Testis (tissue), 2 donors: Measurements from ENCODE around the gene TMEM252.

ENCODE experiments used
- POLR2A ChIP-seq: fragments of 450-650 bp; IDR thresholded peaks from one replicate; pipeline ENCODE4 v1.6.1; 2017; ENCODE audit warnings: antibody characterized with exemption, mild to moderate bottlenecking, moderate library complexity
- TF ChIP-seq, protein P1 (sequence below), 3 experiments: fragments of 450-650 bp in 2 of 3; fragments of 200-600 bp in 1 of 3; sonication (generic) in 1 of 3; IDR thresholded peaks; one replicate each; pipeline ENCODE4 v1.5.1; 2016 to 2019; ENCODE audit warnings: antibody characterized with exemption in 3 of 3, mild to moderate bottlenecking in 2 of 3, moderate library complexity in 1 of 3

- TF ChIP-seq, protein P1, sequence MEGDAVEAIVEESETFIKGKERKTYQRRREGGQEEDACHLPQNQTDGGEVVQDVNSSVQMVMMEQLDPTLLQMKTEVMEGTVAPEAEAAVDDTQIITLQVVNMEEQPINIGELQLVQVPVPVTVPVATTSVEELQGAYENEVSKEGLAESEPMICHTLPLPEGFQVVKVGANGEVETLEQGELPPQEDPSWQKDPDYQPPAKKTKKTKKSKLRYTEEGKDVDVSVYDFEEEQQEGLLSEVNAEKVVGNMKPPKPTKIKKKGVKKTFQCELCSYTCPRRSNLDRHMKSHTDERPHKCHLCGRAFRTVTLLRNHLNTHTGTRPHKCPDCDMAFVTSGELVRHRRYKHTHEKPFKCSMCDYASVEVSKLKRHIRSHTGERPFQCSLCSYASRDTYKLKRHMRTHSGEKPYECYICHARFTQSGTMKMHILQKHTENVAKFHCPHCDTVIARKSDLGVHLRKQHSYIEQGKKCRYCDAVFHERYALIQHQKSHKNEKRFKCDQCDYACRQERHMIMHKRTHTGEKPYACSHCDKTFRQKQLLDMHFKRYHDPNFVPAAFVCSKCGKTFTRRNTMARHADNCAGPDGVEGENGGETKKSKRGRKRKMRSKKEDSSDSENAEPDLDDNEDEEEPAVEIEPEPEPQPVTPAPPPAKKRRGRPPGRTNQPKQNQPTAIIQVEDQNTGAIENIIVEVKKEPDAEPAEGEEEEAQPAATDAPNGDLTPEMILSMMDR (IDR thresholded peaks at IDR 0.05) = no peak
- no peak for TF ChIP-seq POLR2A
These were observed 41.9 kb downstream of the TMEM252 start for GRCh38 chr9:68498816-68499215.
